ENCODE measurements around the gene LHX6. TPM values are rescaled to one million over a fixed set of nuclear protein-coding genes. Genes with fewer than 3 reads are reported as not detected.

LHX6 gene
- not detected in 2 replicates for total RNA-seq
- polyA plus RNA-seq, result 0.09 TPM in 1 of 2 replicates, not detected in the other
- not detected in 2 replicates for polyA plus RNA-seq (2012)
- polyA minus RNA-seq (ENCODE audit: low replicate concordance), result not detected in 2 replicates

DNA sequence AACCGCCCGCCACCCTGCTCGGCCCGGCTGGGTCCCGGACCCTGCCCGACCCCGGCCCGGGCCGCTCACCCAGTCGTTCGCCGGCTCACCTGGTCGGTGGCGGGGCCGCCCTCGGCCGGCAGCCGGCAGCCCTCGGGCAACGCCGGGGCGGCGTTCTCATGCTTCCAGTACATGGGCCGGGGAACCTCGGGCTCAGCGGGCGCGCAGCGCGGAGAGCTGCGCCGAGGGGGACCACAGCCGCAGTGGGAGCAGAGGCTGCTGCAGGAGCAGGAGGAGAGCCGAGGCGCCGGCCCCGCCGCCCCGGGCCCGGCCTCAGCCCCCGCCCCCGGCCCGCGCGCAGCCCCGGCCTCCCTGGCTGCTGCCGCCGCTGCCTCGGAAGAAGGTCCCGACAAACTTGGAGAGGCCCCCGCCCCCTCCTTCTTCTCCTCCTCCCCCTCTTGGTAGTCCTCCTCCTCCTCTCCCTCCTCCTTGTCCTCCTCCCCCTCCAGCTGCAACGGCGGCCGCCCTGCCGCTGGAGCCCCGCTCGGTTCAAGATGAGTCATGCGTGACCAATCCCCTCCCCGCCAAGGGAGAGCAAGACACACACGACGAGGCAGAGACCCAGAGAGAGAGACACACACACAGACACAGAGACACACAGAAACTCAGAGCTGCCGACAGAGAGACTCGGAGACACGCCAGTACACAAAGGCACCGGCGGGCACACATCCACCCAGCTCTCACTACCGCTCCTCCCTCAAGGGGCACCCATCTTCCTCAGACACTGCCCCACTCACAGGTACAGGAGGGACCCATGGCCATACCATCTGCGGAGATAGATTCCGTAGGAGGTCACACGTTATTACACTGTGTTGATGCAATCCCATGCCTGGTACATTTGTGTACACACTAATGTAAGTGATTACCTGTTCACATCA is at the start of gene LHX6:
LHX6 (minus strand) TSS at position 390 of the 917 bp plus-strand sequence; CDS start at position 173, 217 bp downstream.
- H3K27ac ChIP-seq (ENCODE audit: insufficient read depth, low read length), result no peak within 1 kb of the TSS
- H3K36me3 ChIP-seq (ENCODE audit: control insufficient read depth, insufficient read depth, low read length), result no peaks in the 10 kb centered on the region
- DNase-seq (ENCODE audit: low read depth in 2 of 2), result peak; percentile 27 to 48
- peak; percentile 95 for TF ChIP-seq EZH2 (IDR thresholded peaks at IDR 0.05; ENCODE audit: low read length, missing control alignments)
- TF ChIP-seq, protein P1, sequence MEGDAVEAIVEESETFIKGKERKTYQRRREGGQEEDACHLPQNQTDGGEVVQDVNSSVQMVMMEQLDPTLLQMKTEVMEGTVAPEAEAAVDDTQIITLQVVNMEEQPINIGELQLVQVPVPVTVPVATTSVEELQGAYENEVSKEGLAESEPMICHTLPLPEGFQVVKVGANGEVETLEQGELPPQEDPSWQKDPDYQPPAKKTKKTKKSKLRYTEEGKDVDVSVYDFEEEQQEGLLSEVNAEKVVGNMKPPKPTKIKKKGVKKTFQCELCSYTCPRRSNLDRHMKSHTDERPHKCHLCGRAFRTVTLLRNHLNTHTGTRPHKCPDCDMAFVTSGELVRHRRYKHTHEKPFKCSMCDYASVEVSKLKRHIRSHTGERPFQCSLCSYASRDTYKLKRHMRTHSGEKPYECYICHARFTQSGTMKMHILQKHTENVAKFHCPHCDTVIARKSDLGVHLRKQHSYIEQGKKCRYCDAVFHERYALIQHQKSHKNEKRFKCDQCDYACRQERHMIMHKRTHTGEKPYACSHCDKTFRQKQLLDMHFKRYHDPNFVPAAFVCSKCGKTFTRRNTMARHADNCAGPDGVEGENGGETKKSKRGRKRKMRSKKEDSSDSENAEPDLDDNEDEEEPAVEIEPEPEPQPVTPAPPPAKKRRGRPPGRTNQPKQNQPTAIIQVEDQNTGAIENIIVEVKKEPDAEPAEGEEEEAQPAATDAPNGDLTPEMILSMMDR (conservative IDR thresholded peaks at IDR 0.05 in 1 of 2, IDR thresholded peaks at IDR 0.05 in 1 of 2; ENCODE audit: low read depth in 1 of 2, low read length in 2 of 2), result no peak
- no peaks in the 10 kb centered on the region for H3K9me3 ChIP-seq (ENCODE audit: control insufficient read depth, insufficient read depth, low read depth, low read length)
- H3K9ac ChIP-seq (ENCODE audit: insufficient read depth, low read length), result no peak within 1 kb of the TSS
- H3K4me2 ChIP-seq (ENCODE audit: extremely low read depth, insufficient read depth, low read length), result peak within 1 kb of the TSS; percentile 69
- no peaks in the 10 kb centered on the region for H4K20me1 ChIP-seq (ENCODE audit: control insufficient read depth, extremely low read depth, insufficient read depth, low read length)
- no peak within 1 kb of the TSS for H2AFZ ChIP-seq (ENCODE audit: low read length)
- no peaks in the 10 kb centered on the region for H3K79me2 ChIP-seq (ENCODE audit: control insufficient read depth, insufficient read depth, low read length)
- H3K4me3 ChIP-seq (replicated peaks in 1 of 4; ENCODE audit: control extremely low read depth in 1 of 4, insufficient read depth in 1 of 4, low read depth in 3 of 4, low read length in 4 of 4), result peak within 1 kb of the TSS in 1 of 4 experiments; percentile 4
- H3K4me1 ChIP-seq (ENCODE audit: control insufficient read depth, extremely low read depth, insufficient read depth, low read length), result peaks cover 3% of the 10 kb centered on the region
- H3K27me3 ChIP-seq (ENCODE audit: control insufficient read depth, insufficient read depth, low read length), result peaks cover 74% of the 10 kb centered on the region

GRCh38 chr9:122277285-122277897 is 48.6 kb upstream of the LHX6 start:
- no peak overlapping the region for H3K27ac ChIP-seq (ENCODE audit: insufficient read depth, low read length)
- no peak for TF ChIP-seq EZH2 (IDR thresholded peaks at IDR 0.05; ENCODE audit: low read length, missing control alignments)
- TF ChIP-seq, protein P1 (conservative IDR thresholded peaks at IDR 0.05 in 1 of 2, IDR thresholded peaks at IDR 0.05 in 1 of 2; ENCODE audit: low read depth in 1 of 2, low read length in 2 of 2), result no peak
- H3K4me3 ChIP-seq (replicated peaks in 1 of 4; ENCODE audit: control extremely low read depth in 1 of 4, insufficient read depth in 1 of 4, low read depth in 3 of 4, low read length in 4 of 4), result no peak overlapping the region
- H2AFZ ChIP-seq (ENCODE audit: low read length), result no peak overlapping the region
- H3K79me2 ChIP-seq (ENCODE audit: control insufficient read depth, insufficient read depth, low read length), result peaks cover 8% of the 10 kb centered on the region
- no peaks in the 10 kb centered on the region for H3K4me1 ChIP-seq (ENCODE audit: control insufficient read depth, extremely low read depth, insufficient read depth, low read length)
- no peak overlapping the region for H3K9ac ChIP-seq (ENCODE audit: insufficient read depth, low read length)
- no peak overlapping the region for H3K4me2 ChIP-seq (ENCODE audit: extremely low read depth, insufficient read depth, low read length)
- no peaks in the 10 kb centered on the region for H3K27me3 ChIP-seq (ENCODE audit: control insufficient read depth, insufficient read depth, low read length)
- no peaks in the 10 kb centered on the region for H3K9me3 ChIP-seq (ENCODE audit: control insufficient read depth, insufficient read depth, low read depth, low read length)
- no peaks in the 10 kb centered on the region for H4K20me1 ChIP-seq (ENCODE audit: control insufficient read depth, extremely low read depth, insufficient read depth, low read length)
- DNase-seq (ENCODE audit: low read depth in 2 of 2), result no peak
- H3K36me3 ChIP-seq (ENCODE audit: control insufficient read depth, insufficient read depth, low read length), result peaks cover 5% of the 10 kb centered on the region

GRCh38 chr9:122276096-122276495 is 47.3 kb upstream of the LHX6 start:
- H3K36me3 ChIP-seq (ENCODE audit: control insufficient read depth, insufficient read depth, low read length), result peaks cover 1% of the 10 kb centered on the region
- no peak overlapping the region for H3K27ac ChIP-seq (ENCODE audit: insufficient read depth, low read length)
- TF ChIP-seq, protein P1 (conservative IDR thresholded peaks at IDR 0.05 in 1 of 2, IDR thresholded peaks at IDR 0.05 in 1 of 2; ENCODE audit: low read depth in 1 of 2, low read length in 2 of 2), result no peak
- no peak for TF ChIP-seq EZH2 (IDR thresholded peaks at IDR 0.05; ENCODE audit: low read length, missing control alignments)
- H3K9me3 ChIP-seq (ENCODE audit: control insufficient read depth, insufficient read depth, low read depth, low read length), result no peaks in the 10 kb centered on the region
- no peak overlapping the region for H3K4me3 ChIP-seq (replicated peaks in 1 of 4; ENCODE audit: control extremely low read depth in 1 of 4, insufficient read depth in 1 of 4, low read depth in 3 of 4, low read length in 4 of 4)
- peaks cover 8% of the 10 kb centered on the region for H3K79me2 ChIP-seq (ENCODE audit: control insufficient read depth, insufficient read depth, low read length)
- no peak overlapping the region for H2AFZ ChIP-seq (ENCODE audit: low read length)
- no peaks in the 10 kb centered on the region for H3K4me1 ChIP-seq (ENCODE audit: control insufficient read depth, extremely low read depth, insufficient read depth, low read length)
- H3K4me2 ChIP-seq (ENCODE audit: extremely low read depth, insufficient read depth, low read length), result no peak overlapping the region
- H3K9ac ChIP-seq (ENCODE audit: insufficient read depth, low read length), result no peak overlapping the region
- DNase-seq (ENCODE audit: low read depth in 2 of 2), result no peak
- H3K27me3 ChIP-seq (ENCODE audit: control insufficient read depth, insufficient read depth, low read length), result no peaks in the 10 kb centered on the region
- H4K20me1 ChIP-seq (ENCODE audit: control insufficient read depth, extremely low read depth, insufficient read depth, low read length), result no peaks in the 10 kb centered on the region

Data from fibroblast of lung (primary cell).